HepG2 (cell line): Measurements from ENCODE around the gene STPG4. TPM values are rescaled to one million over a fixed set of nuclear protein-coding genes. Genes with fewer than 3 reads are reported as not detected.

Experiments used
- BCL6 ChIP-seq: IDR thresholded peaks from 2 replicates; pipeline ENCODE4 v1.6.1; 2016; ENCODE audit warnings: missing genetic modification reagents, missing compliant biosample characterization
- CHCHD3 ChIP-seq: sonication (generic); formaldehyde crosslinking; IDR thresholded peaks from 2 replicates; pipeline ENCODE4 v1.8.0; 2022; ENCODE audit warnings: mild to moderate bottlenecking, missing genetic modification reagents, moderate library complexity
- ELF3 ChIP-seq: IDR thresholded peaks from 2 replicates; pipeline ENCODE4 v1.6.1; 2016; ENCODE audit warnings: missing genetic modification reagents, missing compliant biosample characterization
- GPN1 ChIP-seq: sonication (generic); formaldehyde crosslinking; IDR thresholded peaks from 2 replicates; pipeline ENCODE4 v1.5.1; 2020; ENCODE audit warnings: missing genetic modification reagents, borderline replicate concordance
- GTF3A ChIP-seq: sonication (generic); formaldehyde crosslinking; conservative IDR thresholded peaks from 2 replicates; pipeline ENCODE4 v1.4.0; 2020; ENCODE audit warnings: mild to moderate bottlenecking, missing genetic modification reagents
- NR2F2 ChIP-seq: IDR thresholded peaks from 2 replicates; pipeline ENCODE4 v1.6.1; 2012; ENCODE audit warnings: low read depth, inconsistent platforms, borderline replicate concordance
- TEAD3 ChIP-seq: optimal IDR thresholded peaks from 2 replicates; pipeline ENCODE3; 2016; ENCODE audit warnings: borderline replicate concordance
- YEATS4 ChIP-seq: sonication (generic); formaldehyde crosslinking; IDR thresholded peaks from 2 replicates; pipeline ENCODE4 v1.4.0; 2020; ENCODE audit warnings: missing genetic modification reagents, borderline replicate concordance
- ZFX ChIP-seq: sonication (generic); formaldehyde crosslinking; IDR thresholded peaks from 2 replicates; pipeline ENCODE4 v1.4.0; 2020; ENCODE audit warnings: mild to moderate bottlenecking, low read depth, missing genetic modification reagents, moderate library complexity
- ZNF264 ChIP-seq: sonication (generic); formaldehyde crosslinking; IDR thresholded peaks from 2 replicates; pipeline ENCODE4 v1.4.0; 2020; ENCODE audit warnings: missing genetic modification reagents
- ZNF296 ChIP-seq: sonication (generic); formaldehyde crosslinking; conservative IDR thresholded peaks from 2 replicates; pipeline ENCODE4 v1.5.0; 2020; ENCODE audit warnings: mild to moderate bottlenecking, missing genetic modification reagents
- ZNF333 ChIP-seq: sonication (generic); formaldehyde crosslinking; IDR thresholded peaks from 2 replicates; pipeline ENCODE4 v1.4.0; 2020; ENCODE audit warnings: mild to moderate bottlenecking, missing genetic modification reagents, borderline replicate concordance
- ZNF629 ChIP-seq: sonication (generic); formaldehyde crosslinking; conservative IDR thresholded peaks from 2 replicates; pipeline ENCODE4 v1.5.0; 2020; ENCODE audit warnings: missing genetic modification reagents
- ZNF773 ChIP-seq: sonication (generic); formaldehyde crosslinking; IDR thresholded peaks from 2 replicates; pipeline ENCODE4 v1.4.0; 2020; ENCODE audit warnings: missing genetic modification reagents, borderline replicate concordance
- polyA plus RNA-seq, 8 experiments: library from polyadenylated mRNA; depleted of rRNA in 3 of 8; stranded (reverse) in 7 of 8; unstranded in 1 of 8; fragments of >200 nt; fragmentation: Illumina TruSeq in 4 of 8; extraction: Trizol in 4 of 8; gene quantifications; 2 replicates each; pipeline versions ENCODE4 v1.2.1 to v1.2.3, GENCODE V29; 2011 to 2016; ENCODE audit warnings: low read depth in 4 of 8, missing spikeins in 1 of 8, mixed read lengths in 1 of 8; ENCODE audit not compliant: insufficient read depth in 1 of 8
- total RNA-seq, 5 experiments: library from RNA; depleted of rRNA; stranded (reverse); fragments of >200 nt; fragmentation: Illumina TruSeq; extraction: Trizol; gene quantifications; 2 replicates each; pipeline ENCODE4 v1.2.3, GENCODE V29; 2016; ENCODE audit warnings: low read depth in 1 of 5
- TF ChIP-seq, protein P1 (sequence below): sonication (generic); formaldehyde crosslinking; IDR thresholded peaks from 2 replicates; pipeline ENCODE4 v1.4.0; 2020; ENCODE audit warnings: missing genetic modification reagents
- TF ChIP-seq, protein P2 (sequence below): IDR thresholded peaks from 2 replicates; pipeline ENCODE4 v1.6.1; 2016; ENCODE audit warnings: low read depth, missing genetic modification reagents, missing compliant biosample characterization
- TF ChIP-seq, protein P3 (sequence below): sonication (generic); formaldehyde crosslinking; IDR thresholded peaks from 2 replicates; pipeline ENCODE4 v1.4.0; 2020; ENCODE audit warnings: mild to moderate bottlenecking, missing genetic modification reagents

Gene STPG4
- total and polyA plus RNA-seq, 2 of the 13 experiments (the other 11 are each of a cell fraction or from before 2014, with no cell fraction given), result 0.11 to 0.15 TPM

DNA sequence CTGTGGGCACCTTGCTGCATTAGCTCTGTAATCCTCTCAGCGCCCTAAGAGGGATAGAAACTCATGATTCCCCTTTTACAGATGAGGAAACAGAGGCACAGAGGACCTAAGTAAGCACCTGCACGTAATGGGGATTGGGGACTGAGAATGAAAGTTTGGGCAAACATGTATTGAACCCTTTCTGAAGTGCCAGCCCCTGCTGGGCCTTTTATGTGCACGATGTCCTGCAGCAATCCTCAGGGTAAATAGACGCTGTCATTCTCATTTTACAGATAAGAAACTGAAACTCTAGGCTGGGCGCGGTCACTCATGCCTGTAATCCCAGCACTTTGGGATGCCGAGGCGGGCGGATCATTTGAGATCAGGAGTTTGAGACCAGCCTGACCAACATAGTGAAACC, 117.4 kb downstream of the STPG4 start (continued):
- no peak for TF ChIP-seq YEATS4 (CRISPR knock-in tag)
- TF ChIP-seq, protein P1, sequence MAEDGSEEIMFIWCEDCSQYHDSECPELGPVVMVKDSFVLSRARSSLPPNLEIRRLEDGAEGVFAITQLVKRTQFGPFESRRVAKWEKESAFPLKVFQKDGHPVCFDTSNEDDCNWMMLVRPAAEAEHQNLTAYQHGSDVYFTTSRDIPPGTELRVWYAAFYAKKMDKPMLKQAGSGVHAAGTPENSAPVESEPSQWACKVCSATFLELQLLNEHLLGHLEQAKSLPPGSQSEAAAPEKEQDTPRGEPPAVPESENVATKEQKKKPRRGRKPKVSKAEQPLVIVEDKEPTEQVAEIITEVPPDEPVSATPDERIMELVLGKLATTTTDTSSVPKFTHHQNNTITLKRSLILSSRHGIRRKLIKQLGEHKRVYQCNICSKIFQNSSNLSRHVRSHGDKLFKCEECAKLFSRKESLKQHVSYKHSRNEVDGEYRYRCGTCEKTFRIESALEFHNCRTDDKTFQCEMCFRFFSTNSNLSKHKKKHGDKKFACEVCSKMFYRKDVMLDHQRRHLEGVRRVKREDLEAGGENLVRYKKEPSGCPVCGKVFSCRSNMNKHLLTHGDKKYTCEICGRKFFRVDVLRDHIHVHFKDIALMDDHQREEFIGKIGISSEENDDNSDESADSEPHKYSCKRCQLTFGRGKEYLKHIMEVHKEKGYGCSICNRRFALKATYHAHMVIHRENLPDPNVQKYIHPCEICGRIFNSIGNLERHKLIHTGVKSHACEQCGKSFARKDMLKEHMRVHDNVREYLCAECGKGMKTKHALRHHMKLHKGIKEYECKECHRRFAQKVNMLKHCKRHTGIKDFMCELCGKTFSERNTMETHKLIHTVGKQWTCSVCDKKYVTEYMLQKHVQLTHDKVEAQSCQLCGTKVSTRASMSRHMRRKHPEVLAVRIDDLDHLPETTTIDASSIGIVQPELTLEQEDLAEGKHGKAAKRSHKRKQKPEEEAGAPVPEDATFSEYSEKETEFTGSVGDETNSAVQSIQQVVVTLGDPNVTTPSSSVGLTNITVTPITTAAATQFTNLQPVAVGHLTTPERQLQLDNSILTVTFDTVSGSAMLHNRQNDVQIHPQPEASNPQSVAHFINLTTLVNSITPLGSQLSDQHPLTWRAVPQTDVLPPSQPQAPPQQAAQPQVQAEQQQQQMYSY, result no peak
- 0 out of 2 replicates have a peak, but pooled peaks have one; percentile 6 for TF ChIP-seq ZFX (CRISPR knock-in tag)
- peak; percentile 50 for TF ChIP-seq TEAD3 (CRISPR knock-in tag)
- 0 out of 2 replicates have a peak, but pooled peaks have one; percentile 16 for TF ChIP-seq BCL6
- TF ChIP-seq GPN1 (CRISPR knock-in tag), result no peak
- TF ChIP-seq, protein P2, sequence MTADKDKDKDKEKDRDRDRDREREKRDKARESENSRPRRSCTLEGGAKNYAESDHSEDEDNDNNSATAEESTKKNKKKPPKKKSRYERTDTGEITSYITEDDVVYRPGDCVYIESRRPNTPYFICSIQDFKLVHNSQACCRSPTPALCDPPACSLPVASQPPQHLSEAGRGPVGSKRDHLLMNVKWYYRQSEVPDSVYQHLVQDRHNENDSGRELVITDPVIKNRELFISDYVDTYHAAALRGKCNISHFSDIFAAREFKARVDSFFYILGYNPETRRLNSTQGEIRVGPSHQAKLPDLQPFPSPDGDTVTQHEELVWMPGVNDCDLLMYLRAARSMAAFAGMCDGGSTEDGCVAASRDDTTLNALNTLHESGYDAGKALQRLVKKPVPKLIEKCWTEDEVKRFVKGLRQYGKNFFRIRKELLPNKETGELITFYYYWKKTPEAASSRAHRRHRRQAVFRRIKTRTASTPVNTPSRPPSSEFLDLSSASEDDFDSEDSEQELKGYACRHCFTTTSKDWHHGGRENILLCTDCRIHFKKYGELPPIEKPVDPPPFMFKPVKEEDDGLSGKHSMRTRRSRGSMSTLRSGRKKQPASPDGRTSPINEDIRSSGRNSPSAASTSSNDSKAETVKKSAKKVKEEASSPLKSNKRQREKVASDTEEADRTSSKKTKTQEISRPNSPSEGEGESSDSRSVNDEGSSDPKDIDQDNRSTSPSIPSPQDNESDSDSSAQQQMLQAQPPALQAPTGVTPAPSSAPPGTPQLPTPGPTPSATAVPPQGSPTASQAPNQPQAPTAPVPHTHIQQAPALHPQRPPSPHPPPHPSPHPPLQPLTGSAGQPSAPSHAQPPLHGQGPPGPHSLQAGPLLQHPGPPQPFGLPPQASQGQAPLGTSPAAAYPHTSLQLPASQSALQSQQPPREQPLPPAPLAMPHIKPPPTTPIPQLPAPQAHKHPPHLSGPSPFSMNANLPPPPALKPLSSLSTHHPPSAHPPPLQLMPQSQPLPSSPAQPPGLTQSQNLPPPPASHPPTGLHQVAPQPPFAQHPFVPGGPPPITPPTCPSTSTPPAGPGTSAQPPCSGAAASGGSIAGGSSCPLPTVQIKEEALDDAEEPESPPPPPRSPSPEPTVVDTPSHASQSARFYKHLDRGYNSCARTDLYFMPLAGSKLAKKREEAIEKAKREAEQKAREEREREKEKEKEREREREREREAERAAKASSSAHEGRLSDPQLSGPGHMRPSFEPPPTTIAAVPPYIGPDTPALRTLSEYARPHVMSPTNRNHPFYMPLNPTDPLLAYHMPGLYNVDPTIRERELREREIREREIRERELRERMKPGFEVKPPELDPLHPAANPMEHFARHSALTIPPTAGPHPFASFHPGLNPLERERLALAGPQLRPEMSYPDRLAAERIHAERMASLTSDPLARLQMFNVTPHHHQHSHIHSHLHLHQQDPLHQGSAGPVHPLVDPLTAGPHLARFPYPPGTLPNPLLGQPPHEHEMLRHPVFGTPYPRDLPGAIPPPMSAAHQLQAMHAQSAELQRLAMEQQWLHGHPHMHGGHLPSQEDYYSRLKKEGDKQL (CRISPR knock-in tag), result no peak
- TF ChIP-seq, protein P3, sequence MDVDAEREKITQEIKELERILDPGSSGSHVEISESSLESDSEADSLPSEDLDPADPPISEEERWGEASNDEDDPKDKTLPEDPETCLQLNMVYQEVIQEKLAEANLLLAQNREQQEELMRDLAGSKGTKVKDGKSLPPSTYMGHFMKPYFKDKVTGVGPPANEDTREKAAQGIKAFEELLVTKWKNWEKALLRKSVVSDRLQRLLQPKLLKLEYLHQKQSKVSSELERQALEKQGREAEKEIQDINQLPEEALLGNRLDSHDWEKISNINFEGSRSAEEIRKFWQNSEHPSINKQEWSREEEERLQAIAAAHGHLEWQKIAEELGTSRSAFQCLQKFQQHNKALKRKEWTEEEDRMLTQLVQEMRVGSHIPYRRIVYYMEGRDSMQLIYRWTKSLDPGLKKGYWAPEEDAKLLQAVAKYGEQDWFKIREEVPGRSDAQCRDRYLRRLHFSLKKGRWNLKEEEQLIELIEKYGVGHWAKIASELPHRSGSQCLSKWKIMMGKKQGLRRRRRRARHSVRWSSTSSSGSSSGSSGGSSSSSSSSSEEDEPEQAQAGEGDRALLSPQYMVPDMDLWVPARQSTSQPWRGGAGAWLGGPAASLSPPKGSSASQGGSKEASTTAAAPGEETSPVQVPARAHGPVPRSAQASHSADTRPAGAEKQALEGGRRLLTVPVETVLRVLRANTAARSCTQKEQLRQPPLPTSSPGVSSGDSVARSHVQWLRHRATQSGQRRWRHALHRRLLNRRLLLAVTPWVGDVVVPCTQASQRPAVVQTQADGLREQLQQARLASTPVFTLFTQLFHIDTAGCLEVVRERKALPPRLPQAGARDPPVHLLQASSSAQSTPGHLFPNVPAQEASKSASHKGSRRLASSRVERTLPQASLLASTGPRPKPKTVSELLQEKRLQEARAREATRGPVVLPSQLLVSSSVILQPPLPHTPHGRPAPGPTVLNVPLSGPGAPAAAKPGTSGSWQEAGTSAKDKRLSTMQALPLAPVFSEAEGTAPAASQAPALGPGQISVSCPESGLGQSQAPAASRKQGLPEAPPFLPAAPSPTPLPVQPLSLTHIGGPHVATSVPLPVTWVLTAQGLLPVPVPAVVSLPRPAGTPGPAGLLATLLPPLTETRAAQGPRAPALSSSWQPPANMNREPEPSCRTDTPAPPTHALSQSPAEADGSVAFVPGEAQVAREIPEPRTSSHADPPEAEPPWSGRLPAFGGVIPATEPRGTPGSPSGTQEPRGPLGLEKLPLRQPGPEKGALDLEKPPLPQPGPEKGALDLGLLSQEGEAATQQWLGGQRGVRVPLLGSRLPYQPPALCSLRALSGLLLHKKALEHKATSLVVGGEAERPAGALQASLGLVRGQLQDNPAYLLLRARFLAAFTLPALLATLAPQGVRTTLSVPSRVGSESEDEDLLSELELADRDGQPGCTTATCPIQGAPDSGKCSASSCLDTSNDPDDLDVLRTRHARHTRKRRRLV (CRISPR knock-in tag), result no peak
- no peak for TF ChIP-seq ZNF296 (CRISPR knock-in tag)
- TF ChIP-seq ZNF629 (CRISPR knock-in tag), result peak; percentile 81
- no peak for TF ChIP-seq ZNF264 (CRISPR knock-in tag)
- TF ChIP-seq CHCHD3 (CRISPR knock-in tag), result no peak
- TF ChIP-seq ZNF333 (CRISPR knock-in tag), result no peak
- TF ChIP-seq GTF3A, result no peak
- TF ChIP-seq ELF3, result no peak
- TF ChIP-seq NR2F2, result no peak
- no peak for TF ChIP-seq ZNF773 (CRISPR knock-in tag)
